HCT116 (cell line): ENCODE data around the gene SYNGR3. TPM values are rescaled to one million over a fixed set of nuclear protein-coding genes. Genes with fewer than 3 reads are reported as not detected.
A peak's percentile ranks its signal among the peaks of the same experiment; 100 is the strongest.

ENCODE experiments used
- ATAC-seq: fragments of 200-7000 bp; cut with Tn5 transposase; 2 replicates; pipeline ENCODE4 v1.9.1; 2020; ENCODE audit warnings: mild to moderate bottlenecking, moderate library complexity
- BruUV-seq: library from RNA; stranded (reverse); fragments of 400-500 nt; replicated peaks from 2 replicates; lab custom pipeline; 2021; lab: Mats Ljungman, UMichigan
- CTCF ChIA-PET: fragments of 300-600 bp; sonication (Branson Sonifier 250); formaldehyde crosslinking; loops from one replicate; lab custom pipeline; 2021; ENCODE audit warnings: antibody characterized with exemption; lab: Charles Lee
- POLR2A ChIA-PET: fragments of 300-600, 350-600 bp; sonication (Branson Sonifier 250); formaldehyde crosslinking; loops from one replicate; lab custom pipeline; 2021; ENCODE audit warnings: antibody characterized with exemption; lab: Charles Lee
- RAD21 ChIA-PET, 2 experiments: fragments of 300-600 bp; sonication (Branson Sonifier 250); formaldehyde crosslinking; loops; one replicate each; lab custom pipeline; 2023; ENCODE audit warnings: low total read pairs in 2 of 2; ENCODE audit not compliant: uncharacterized antibody in 2 of 2, unreplicated experiment in 2 of 2, low non-redundant PET in 1 of 2; lab: Charles Lee
- DNase-seq: peaks from one replicate; pipeline ENCODE4 v3.0.0-alpha.2; 2010; ENCODE audit warnings: low read depth, low spot score
- H2AFZ ChIP-seq: fragments of 200-600 bp; shearing (Covaris generic), sonication (generic); 2 replicates; pipeline ENCODE4 v1.6.1; 2017; ENCODE audit warnings: low read depth, mixed run types, mixed read lengths, antibody characterized with exemption, low read length; ENCODE audit not compliant: poor library complexity, severe bottlenecking
- H3K27ac ChIP-seq: 2 replicates; pipeline ENCODE4 v1.5.1; 2012; ENCODE audit warnings: low read depth, low read length
- H3K27me3 ChIP-seq: fragments of 200-600 bp; sonication (generic); 2 replicates; pipeline ENCODE4 v1.6.1; 2016; ENCODE audit warnings: mixed run types, low read length, mixed read lengths; ENCODE audit not compliant: insufficient read depth
- H3K36me3 ChIP-seq, 2 experiments: fragments of 200-500 bp in 1 of 2; fragments of 200-600 bp in 1 of 2; sonication (Bioruptor generic) in 1 of 2; sonication (generic) in 1 of 2; 2 replicates each; pipeline versions ENCODE4 v1.5.1 to v1.6.1; 2014 to 2016; ENCODE audit warnings: low read length in 2 of 2, inconsistent platforms in 1 of 2, mixed read lengths in 1 of 2, mixed run types in 1 of 2; ENCODE audit not compliant: insufficient read depth in 2 of 2, control insufficient read depth in 1 of 2
- H3K4me1 ChIP-seq, 2 experiments: fragments of 200-600 bp in 1 of 2; sonication (generic) in 1 of 2; 2 replicates each; pipeline versions ENCODE4 v1.5.1 to v1.6.1; 2012 to 2017; ENCODE audit warnings: low read length in 2 of 2, inconsistent platforms in 1 of 2, mild to moderate bottlenecking in 1 of 2, mixed read lengths in 1 of 2, mixed run types in 1 of 2, moderate library complexity in 1 of 2; ENCODE audit not compliant: insufficient read depth in 2 of 2, control insufficient read depth in 1 of 2
- H3K4me2 ChIP-seq: fragments of 200-600 bp; sonication (generic); 2 replicates; pipeline ENCODE4 v1.6.1; 2017; ENCODE audit warnings: mixed run types, low read length, mixed read lengths
- H3K4me3 ChIP-seq, 2 experiments: fragments of 200-600 bp in 1 of 2; sonication (generic) in 1 of 2; replicated peaks in 1 of 2; 2 replicates each; pipeline ENCODE4 v1.5.1; 2011 to 2016; ENCODE audit warnings: low read length in 2 of 2, control low read depth in 1 of 2, low read depth in 1 of 2, mild to moderate bottlenecking in 1 of 2, mixed read lengths in 1 of 2, mixed run types in 1 of 2
- H3K79me2 ChIP-seq: fragments of 200-600 bp; sonication (generic); 2 replicates; pipeline ENCODE4 v1.6.1; 2017; ENCODE audit warnings: mild to moderate bottlenecking, mixed run types, low read length, moderate library complexity, mixed read lengths; ENCODE audit not compliant: insufficient read depth
- H3K9ac ChIP-seq: fragments of 200-600 bp; sonication (generic); 2 replicates; pipeline ENCODE4 v1.6.1; 2016; ENCODE audit warnings: low read length, mixed read lengths
- H3K9me2 ChIP-seq: fragments of 200-600 bp; sonication (generic), shearing (Covaris generic); 2 replicates; pipeline ENCODE4 v1.6.1; 2017; ENCODE audit warnings: mixed run types, mild to moderate bottlenecking, moderate library complexity; ENCODE audit not compliant: insufficient read depth
- H3K9me3 ChIP-seq, 2 experiments: fragments of 200-500 bp in 1 of 2; fragments of 200-600 bp in 1 of 2; sonication (Bioruptor generic) in 1 of 2; sonication (generic) in 1 of 2; 2 replicates each; pipeline ENCODE4 v1.6.1; 2014 to 2017; ENCODE audit warnings: low read length in 2 of 2, mixed read lengths in 2 of 2, inconsistent platforms in 1 of 2, low read depth in 1 of 2, mild to moderate bottlenecking in 1 of 2, mixed run types in 1 of 2, moderate library complexity in 1 of 2; ENCODE audit not compliant: control insufficient read depth in 1 of 2, insufficient read depth in 1 of 2
- H4K20me1 ChIP-seq: fragments of 200-600 bp; sonication (generic), shearing (Covaris generic); 2 replicates; pipeline ENCODE4 v1.6.1; 2017; ENCODE audit warnings: mixed run types, mild to moderate bottlenecking, moderate library complexity; ENCODE audit not compliant: insufficient read depth
- ATF3 ChIP-seq: IDR thresholded peaks from 2 replicates; pipeline ENCODE4 v1.6.1; 2012
- CBX3 ChIP-seq: IDR thresholded peaks from 2 replicates; pipeline ENCODE4 v1.6.1; 2012; ENCODE audit warnings: low read depth
- CEBPB ChIP-seq: IDR thresholded peaks from 2 replicates; pipeline ENCODE4 v1.6.1; 2012; ENCODE audit warnings: low read depth
- CTCF ChIP-seq, 3 experiments: fragments of 200-600 bp in 1 of 3; sonication (generic) in 1 of 3; IDR thresholded peaks in 2 of 3; conservative IDR thresholded peaks in 1 of 3; 2 replicates each; pipeline ENCODE4 v1.5.1; 2012 to 2017; ENCODE audit warnings: low read depth in 2 of 3, low read length in 2 of 3, antibody characterized with exemption in 1 of 3, borderline replicate concordance in 1 of 3, control low read depth in 1 of 3, mild to moderate bottlenecking in 1 of 3, mixed read lengths in 1 of 3, mixed run types in 1 of 3, moderate library complexity in 1 of 3; ENCODE audit not compliant: insufficient read depth in 1 of 3
- ELF1 ChIP-seq: IDR thresholded peaks from 2 replicates; pipeline ENCODE4 v1.6.1; 2012; ENCODE audit warnings: low read depth, borderline replicate concordance
- EZH2 ChIP-seq: fragments of 200-600 bp; sonication (generic); IDR thresholded peaks from 2 replicates; pipeline ENCODE4 v1.6.1; 2017; ENCODE audit warnings: antibody characterized with exemption, mixed run types
- EZH2phosphoT487 ChIP-seq: fragments of 200-600 bp; IDR thresholded peaks from 2 replicates; pipeline ENCODE4 v1.6.1; 2018; ENCODE audit warnings: antibody characterized with exemption, borderline replicate concordance
- JUND ChIP-seq: IDR thresholded peaks from 2 replicates; pipeline ENCODE4 v1.6.1; 2012
- MAX ChIP-seq: IDR thresholded peaks from 2 replicates; pipeline ENCODE4 v1.6.1; 2012
- POLR2A ChIP-seq: IDR thresholded peaks from 2 replicates; pipeline ENCODE4 v1.7.0; 2011; ENCODE audit warnings: borderline replicate concordance; ENCODE audit not compliant: insufficient read depth, insufficient read length; ENCODE audit errors: extremely low read depth
- POLR2AphosphoS5 ChIP-seq: IDR thresholded peaks from 2 replicates; pipeline ENCODE4 v1.6.1; 2011; ENCODE audit warnings: mild to moderate bottlenecking, low read depth, low read length, moderate library complexity
- SIN3A ChIP-seq: IDR thresholded peaks from 2 replicates; pipeline ENCODE4 v1.6.1; 2012; ENCODE audit warnings: low read depth
- SP1 ChIP-seq: IDR thresholded peaks from 2 replicates; pipeline ENCODE4 v1.6.1; 2012; ENCODE audit warnings: low read depth
- YY1 ChIP-seq: IDR thresholded peaks from 2 replicates; pipeline ENCODE4 v1.6.1; 2011; ENCODE audit warnings: low read length, low read depth, moderate library complexity, mild to moderate bottlenecking; ENCODE audit not compliant: insufficient replicate concordance; ENCODE audit errors: extremely low read depth
- ZNF274 ChIP-seq: fragments of 200-500 bp; sonication (Bioruptor generic); IDR thresholded peaks from 2 replicates; pipeline ENCODE4 v1.6.1; 2014; ENCODE audit warnings: mild to moderate bottlenecking, low read depth, low read length, inconsistent platforms
- intact Hi-C: fragments of 100-400 bp; cut with micrococcal nuclease; formaldehyde crosslinking; loops from 2 replicates; pipeline ENCODE4 v1.10.0; 2022
- total RNA-seq: library from RNA; stranded (reverse); gene quantifications from one replicate; pipeline ENCODE4 v1.2.1, GENCODE V29; 2021; ENCODE audit not compliant: unreplicated experiment
- TF ChIP-seq, protein P1 (sequence below): IDR thresholded peaks from 2 replicates; pipeline ENCODE4 v1.6.1; 2011; ENCODE audit warnings: mild to moderate bottlenecking, low read length, moderate library complexity; ENCODE audit not compliant: insufficient replicate concordance; ENCODE audit errors: extremely low read depth

The SYNGR3 gene
- total RNA-seq, 1 experiment from 2014 or later, result 11.5 TPM

- Histone ChIP-seq H3K79me2 (peaks cover under 1% of the 10 kb centered on the region; the same call in 1 of the 2 replicates), H3K4me2 (peak overlapping the region; percentile 67), H3K27ac (peak overlapping the region; percentile 65; the same call in 1 of the 2 replicates), H4K20me1 (no peaks in the 10 kb centered on the region), H3K9me3 (no peaks in the 10 kb centered on the region), H3K9me2 (no peaks in the 10 kb centered on the region), H3K4me3 (no peak overlapping the region), H3K36me3 (peaks cover under 1 to 9% of the 10 kb centered on the region in 2 experiments; a peak in 2 of 4 replicates), H2AFZ (no peak overlapping the region), H3K9ac (no peak overlapping the region), H3K4me1 (peaks cover 11 to 34% of the 10 kb centered on the region in 2 experiments; a peak in 3 of 4 replicates), H3K27me3 (no peaks in the 10 kb centered on the region)
- ChIA-PET RAD21 (no interaction called here), CTCF (interaction anchor here (1.6 kb wide), 1 partner anchor 13 kb away, joined by 9 read pairs; no protein-coding TSS in a partner anchor), POLR2A (no interaction called here)
- TF ChIP-seq ZNF274 (no peak), EZH2 (no peak), JUND (no peak), YY1 (no peak), CBX3 (no peak), SP1 (no peak)
- intact Hi-C loops, result no loop called here
- ATAC-seq, result no peak
- DNase-seq, result no peak
- no TSS peak for BruUV-seq
Observed at GRCh38 chr16:1991135-1991551, 1.4 kb downstream of the SYNGR3 start.

DNA sequence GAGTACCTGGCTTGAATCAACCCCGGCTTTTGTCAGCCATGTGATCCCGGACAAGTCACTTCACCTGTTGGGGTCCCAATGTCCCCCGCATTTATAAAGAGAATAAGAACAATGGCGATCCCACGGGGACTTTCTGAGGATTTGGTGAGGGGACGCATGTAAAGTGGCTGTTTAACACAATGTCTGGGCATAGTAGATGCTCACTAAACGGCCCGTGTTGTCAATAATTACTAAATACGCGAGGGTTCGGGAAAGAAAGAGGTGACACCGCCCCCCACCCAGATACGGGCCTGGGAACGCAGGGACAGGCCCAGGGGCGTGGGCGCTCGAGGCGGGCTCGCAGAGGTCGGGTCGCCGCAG is 1.8 kb downstream of the SYNGR3 start:
- no peaks in the 10 kb centered on the region for H4K20me1 ChIP-seq
- TF ChIP-seq ZNF274 (no peak), POLR2A (no peak), SIN3A (no peak), YY1 (no peak), ATF3 (no peak), ELF1 (no peak), JUND (no peak), CEBPB (no peak), POLR2AphosphoS5 (no peak), SP1 (no peak), CTCF (IDR thresholded peaks at IDR 0.05 in 2 of 3, conservative IDR thresholded peaks at IDR 0.05 in 1 of 3; ENCODE audit: borderline replicate concordance in 1 of 3, insufficient read depth in 1 of 3, low read depth in 2 of 3, low read length in 2 of 3) (no peak), MAX (no peak), EZH2phosphoT487 (no peak), EZH2 (no peak)
- TF ChIP-seq, protein P1, sequence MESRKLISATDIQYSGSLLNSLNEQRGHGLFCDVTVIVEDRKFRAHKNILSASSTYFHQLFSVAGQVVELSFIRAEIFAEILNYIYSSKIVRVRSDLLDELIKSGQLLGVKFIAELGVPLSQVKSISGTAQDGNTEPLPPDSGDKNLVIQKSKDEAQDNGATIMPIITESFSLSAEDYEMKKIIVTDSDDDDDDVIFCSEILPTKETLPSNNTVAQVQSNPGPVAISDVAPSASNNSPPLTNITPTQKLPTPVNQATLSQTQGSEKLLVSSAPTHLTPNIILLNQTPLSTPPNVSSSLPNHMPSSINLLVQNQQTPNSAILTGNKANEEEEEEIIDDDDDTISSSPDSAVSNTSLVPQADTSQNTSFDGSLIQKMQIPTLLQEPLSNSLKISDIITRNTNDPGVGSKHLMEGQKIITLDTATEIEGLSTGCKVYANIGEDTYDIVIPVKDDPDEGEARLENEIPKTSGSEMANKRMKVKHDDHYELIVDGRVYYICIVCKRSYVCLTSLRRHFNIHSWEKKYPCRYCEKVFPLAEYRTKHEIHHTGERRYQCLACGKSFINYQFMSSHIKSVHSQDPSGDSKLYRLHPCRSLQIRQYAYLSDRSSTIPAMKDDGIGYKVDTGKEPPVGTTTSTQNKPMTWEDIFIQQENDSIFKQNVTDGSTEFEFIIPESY, result no peak
- TF ChIP-seq, all 23 proteins: peak for 0
- intact Hi-C loops, result no loop called here
- Histone ChIP-seq H3K4me1 (peaks cover 11 to 34% of the 10 kb centered on the region in 2 experiments; a peak in 3 of 4 replicates), H3K4me2 (peak overlapping the region; percentile 27; the same call in 1 of the 2 replicates), H3K27me3 (no peaks in the 10 kb centered on the region), H3K79me2 (no peaks in the 10 kb centered on the region), H3K9me2 (no peaks in the 10 kb centered on the region), H2AFZ (no peak overlapping the region), H3K27ac (no peak overlapping the region), H3K9me3 (no peaks in the 10 kb centered on the region), H3K36me3 (peaks cover 0 to 5% of the 10 kb centered on the region in 2 experiments; a peak in 1 of 4 replicates), H3K9ac (no peak overlapping the region), H3K4me3 (no peak overlapping the region)
- no TSS peak for BruUV-seq
- ATAC-seq (no peak), DNase-seq (no peak)
- RAD21 ChIA-PET, result no interaction called here
- POLR2A ChIA-PET, result no interaction called here
- CTCF ChIA-PET, result interaction anchor here (1.6 kb wide), 1 partner anchor 12 kb away, joined by 9 read pairs; no protein-coding TSS in a partner anchor
